H9 (cell line): ENCODE results near the gene DLST. TPM values are rescaled to one million over a fixed set of nuclear protein-coding genes. Genes with fewer than 3 reads are reported as not detected.

ENCODE experiments used
- DNase-seq: peaks from one replicate; pipeline ENCODE4 v3.0.0-alpha.2; 2017
- H2AFZ ChIP-seq: one replicate; pipeline ENCODE4 v1.6.1; 2013; ENCODE audit warnings: mild to moderate bottlenecking, low read length, control low read depth, moderate library complexity
- H2AK5ac ChIP-seq: 2 replicates; pipeline ENCODE4 v1.6.1; 2013; ENCODE audit warnings: low read length, control low read depth, mixed read lengths; ENCODE audit not compliant: insufficient read length
- H2BK120ac ChIP-seq: one replicate; pipeline ENCODE4 v1.6.1; 2013; ENCODE audit warnings: low read depth, mild to moderate bottlenecking, low read length, control low read depth, inconsistent platforms; ENCODE audit not compliant: poor library complexity, severe bottlenecking
- H2BK12ac ChIP-seq: 2 replicates; pipeline ENCODE4 v1.6.1; 2013; ENCODE audit warnings: low read length, control low read depth, mixed read lengths, low read depth; ENCODE audit not compliant: insufficient read length
- H2BK15ac ChIP-seq: 2 replicates; pipeline ENCODE4 v1.6.1; 2013; ENCODE audit warnings: low read depth, low read length, control low read depth
- H2BK20ac ChIP-seq: one replicate; pipeline ENCODE4 v1.6.1; 2013; ENCODE audit warnings: low read depth, mild to moderate bottlenecking, low read length, control low read depth, inconsistent platforms; ENCODE audit not compliant: poor library complexity, severe bottlenecking
- H2BK5ac ChIP-seq: 2 replicates; pipeline ENCODE4 v1.6.1; 2013; ENCODE audit warnings: low read length, control low read depth, mixed read lengths; ENCODE audit not compliant: insufficient read length
- H3K14ac ChIP-seq: 2 replicates; pipeline ENCODE4 v1.6.1; 2013; ENCODE audit warnings: low read length, control low read depth; ENCODE audit not compliant: insufficient read depth
- H3K18ac ChIP-seq: 2 replicates; pipeline ENCODE4 v1.6.1; 2013; ENCODE audit warnings: low read depth, mild to moderate bottlenecking, mixed read lengths, low read length, control low read depth; ENCODE audit not compliant: insufficient read length
- H3K23ac ChIP-seq: 2 replicates; pipeline ENCODE4 v1.6.1; 2013; ENCODE audit warnings: low read length, control low read depth, mixed read lengths, low read depth; ENCODE audit not compliant: insufficient read length
- H3K23me2 ChIP-seq: 2 replicates; pipeline ENCODE4 v1.6.1; 2013; ENCODE audit warnings: low read depth, mild to moderate bottlenecking, mixed read lengths, low read length, control low read depth; ENCODE audit not compliant: insufficient read length, poor library complexity, severe bottlenecking
- H3K27ac ChIP-seq: 2 replicates; pipeline ENCODE4 v1.5.1; 2013; ENCODE audit warnings: low read length, control low read depth, mixed read lengths, low read depth; ENCODE audit not compliant: insufficient read length
- H3K27me3 ChIP-seq: 2 replicates; pipeline ENCODE4 v1.6.1; 2013; ENCODE audit warnings: low read length, control low read depth, inconsistent platforms; ENCODE audit not compliant: insufficient read depth
- H3K4ac ChIP-seq: 2 replicates; pipeline ENCODE4 v1.6.1; 2013; ENCODE audit warnings: low read depth, mild to moderate bottlenecking, control low read depth, inconsistent platforms, low read length, moderate library complexity
- H3K4me1 ChIP-seq: 2 replicates; pipeline ENCODE4 v1.6.1; 2013; ENCODE audit warnings: low read length, control low read depth, inconsistent platforms; ENCODE audit not compliant: insufficient read depth
- H3K4me2 ChIP-seq: 2 replicates; pipeline ENCODE4 v1.6.1; 2013; ENCODE audit warnings: low read length, control low read depth, mixed read lengths; ENCODE audit not compliant: insufficient read length, insufficient read depth
- H3K56ac ChIP-seq: 2 replicates; pipeline ENCODE4 v1.6.1; 2013; ENCODE audit warnings: low read depth, mild to moderate bottlenecking, mixed read lengths, low read length, control low read depth; ENCODE audit not compliant: insufficient read length
- H3K79me1 ChIP-seq: 2 replicates; pipeline ENCODE4 v1.6.1; 2013; ENCODE audit warnings: low read depth, mild to moderate bottlenecking, moderate library complexity, low read length, control low read depth, inconsistent platforms; ENCODE audit not compliant: insufficient read depth, poor library complexity, severe bottlenecking
- H3K79me2 ChIP-seq: 2 replicates; pipeline ENCODE4 v1.6.1; 2013; ENCODE audit warnings: low read length, control low read depth, inconsistent platforms; ENCODE audit not compliant: insufficient read depth
- H3K9ac ChIP-seq: 2 replicates; pipeline ENCODE4 v1.6.1; 2013; ENCODE audit warnings: low read length, control low read depth, mixed read lengths; ENCODE audit not compliant: insufficient read length; ENCODE audit errors: extremely low read depth
- H3K9me3 ChIP-seq: one replicate; pipeline ENCODE4 v1.6.1; 2013; ENCODE audit warnings: low read depth, low read length, inconsistent platforms; ENCODE audit not compliant: control insufficient read depth
- H3T11ph ChIP-seq: one replicate; pipeline ENCODE4 v1.6.1; 2013; ENCODE audit warnings: mild to moderate bottlenecking, low read length, control low read depth, inconsistent platforms
- H4K20me1 ChIP-seq: one replicate; pipeline ENCODE4 v1.6.1; 2013; ENCODE audit not compliant: control insufficient read depth, insufficient read length, insufficient read depth
- H4K5ac ChIP-seq: 2 replicates; pipeline ENCODE4 v1.6.1; 2013; ENCODE audit warnings: low read depth, mild to moderate bottlenecking, mixed read lengths, low read length, control low read depth; ENCODE audit not compliant: insufficient read length
- H4K8ac ChIP-seq: replicated peaks from 2 replicates; pipeline ENCODE4 v1.6.1; 2013; ENCODE audit warnings: low read length, control low read depth, mixed read lengths, low read depth; ENCODE audit not compliant: insufficient read length
- H4K91ac ChIP-seq: 2 replicates; pipeline ENCODE4 v1.6.1; 2013; ENCODE audit warnings: low read depth, mild to moderate bottlenecking, moderate library complexity, mixed read lengths, low read length, control low read depth; ENCODE audit not compliant: insufficient read length
- H3K27ac Mint-ChIP-seq, 3 experiments: 2 replicates in 2 of 3; 3 replicates in 1 of 3; pipeline ENCODE4 v1.8.0; 2020 to 2021; ENCODE audit warnings: mixed read lengths in 3 of 3, mild to moderate bottlenecking in 1 of 3, moderate library complexity in 1 of 3
- H3K27me3 Mint-ChIP-seq: 2 replicates; pipeline ENCODE4 v1.8.0; 2021; ENCODE audit warnings: low read depth, mild to moderate bottlenecking, moderate library complexity, mixed read lengths
- H3K36me3 Mint-ChIP-seq, 3 experiments: 2 replicates in 2 of 3; 3 replicates in 1 of 3; pipeline ENCODE4 v1.8.0; 2020 to 2021; ENCODE audit warnings: low read depth in 3 of 3, mixed read lengths in 3 of 3; ENCODE audit not compliant: insufficient read depth in 1 of 3
- H3K4me1 Mint-ChIP-seq, 2 experiments: 2 replicates each; pipeline ENCODE4 v1.8.0; 2020; ENCODE audit warnings: mixed read lengths in 2 of 2
- H3K4me3 Mint-ChIP-seq, 2 experiments: 2 replicates in 1 of 2; 3 replicates in 1 of 2; pipeline ENCODE4 v1.8.0; 2020 to 2021; ENCODE audit warnings: mild to moderate bottlenecking in 2 of 2, mixed read lengths in 2 of 2, moderate library complexity in 1 of 2
- H3K9me3 Mint-ChIP-seq, 2 experiments: 2 replicates in 1 of 2; 3 replicates in 1 of 2; pipeline ENCODE4 v1.8.0; 2020; ENCODE audit warnings: mild to moderate bottlenecking in 2 of 2, mixed read lengths in 2 of 2, moderate library complexity in 1 of 2
- CTCF ChIP-seq: fragments of 200-600 bp; sonication (generic); conservative IDR thresholded peaks from 3 replicates; pipeline ENCODE4 v1.8.0; 2021; ENCODE audit warnings: antibody characterized with exemption, mild to moderate bottlenecking
- WGBS: extraction: QIAGEN DNeasy Blood & Tissue Kit; methylation state at CpG from one replicate; pipeline ENCODE4 v1.1.7; 2013; ENCODE audit warnings: missing lambda C conversion rate, low lambda C conversion rate, mixed read lengths; ENCODE audit not compliant: insufficient read length; ENCODE audit errors: extremely low coverage; 5-methylcytosine and 5-hydroxymethylcytosine counted together
- total RNA-seq: library from RNA; stranded (reverse); gene quantifications from 2 replicates; pipeline ENCODE4 v1.2.1, GENCODE V29; 2021

DLST gene
- total RNA-seq, 1 experiment from 2014 or later, result 116 TPM

GRCh38 chr14:74909501-74909900 is 27.8 kb downstream of the DLST start:
- Histone ChIP-seq H3T11ph (no peak overlapping the region), H3K56ac (no peak overlapping the region), H4K5ac (no peak overlapping the region), H3K14ac (no peak overlapping the region), H3K23me2 (no peaks in the 10 kb centered on the region), H3K18ac (no peak overlapping the region), H4K91ac (no peak overlapping the region), H2BK15ac (no peak overlapping the region), H2BK12ac (no peak overlapping the region), H3K79me1 (no peaks in the 10 kb centered on the region), H3K4ac (no peak overlapping the region), H3K23ac (no peak overlapping the region), H3K9me3 (no peaks in the 10 kb centered on the region), H3K4me1 (no peaks in the 10 kb centered on the region), H2BK5ac (no peak overlapping the region), H3K9ac (no peak overlapping the region), H3K4me2 (no peak overlapping the region), H3K27ac (no peak overlapping the region), H3K79me2 (no peaks in the 10 kb centered on the region), H4K8ac (no peak overlapping the region), H2BK20ac (no peak overlapping the region), H2BK120ac (no peak overlapping the region), H4K20me1 (no peaks in the 10 kb centered on the region), H3K27me3 (no peaks in the 10 kb centered on the region), H2AFZ (no peak overlapping the region), H2AK5ac (no peak overlapping the region)
- H3K4me1 Mint-ChIP-seq, result peaks cover 0 to 3% of the 10 kb centered on the region in 2 experiments; a peak in 2 of 4 replicates
- H3K27me3 Mint-ChIP-seq, result no peaks in the 10 kb centered on the region; the same call in 1 of the 2 replicates
- peaks cover 0 to 9% (median 1%) of the 10 kb centered on the region in 3 experiments; a peak in 4 of 7 replicates for H3K36me3 Mint-ChIP-seq
- no peaks in the 10 kb centered on the region for H3K9me3 Mint-ChIP-seq
- WGBS, result no CpG with 5 or more reads among the region's 14 CpGs
- no peak overlapping the region for H3K4me3 Mint-ChIP-seq
- no peak overlapping the region for H3K27ac Mint-ChIP-seq
- TF ChIP-seq CTCF, result no peak
- DNase-seq, result no peak
